H1 (cell line): ENCODE results near the gene ABI3BP. TPM values are rescaled to one million over a fixed set of nuclear protein-coding genes. Genes with fewer than 3 reads are reported as not detected.

Source experiments
- CBX5 ChIP-seq: fragments of 300-800, 300-1000 bp; sonication (generic); IDR thresholded peaks from 2 replicates; pipeline ENCODE4 v1.7.1; 2016; ENCODE audit warnings: antibody characterized with exemption, low read length, low read depth
- CHD1 ChIP-seq: IDR thresholded peaks from 2 replicates; pipeline ENCODE4 v1.6.1; 2012; ENCODE audit warnings: low read depth, low read length, improper control_type of control experiment
- EP300 ChIP-seq, 2 experiments: IDR thresholded peaks; 1 replicate in 1 of 2; 2 replicates in 1 of 2; pipeline ENCODE4 v1.6.1; 2011 to 2012; ENCODE audit warnings: low read depth in 2 of 2, low read length in 2 of 2, mild to moderate bottlenecking in 2 of 2, borderline replicate concordance in 1 of 2, inconsistent platforms in 1 of 2, moderate library complexity in 1 of 2
- KDM4A ChIP-seq: IDR thresholded peaks from one replicate; pipeline ENCODE4 v1.7.1; 2012; ENCODE audit warnings: low read depth, mild to moderate bottlenecking, moderate library complexity, low read length, inconsistent platforms; ENCODE audit not compliant: severe bottlenecking
- PHF8 ChIP-seq: fragments of 200-600 bp; sonication (generic); conservative IDR thresholded peaks from 2 replicates; pipeline ENCODE4 v1.7.1; 2012; ENCODE audit warnings: low read depth, mild to moderate bottlenecking, inconsistent platforms, low read length, moderate library complexity
- POU5F1 ChIP-seq: IDR thresholded peaks from 2 replicates; pipeline ENCODE4 v1.6.1; 2011; ENCODE audit warnings: low read depth, mild to moderate bottlenecking, low read length, moderate library complexity
- RBBP5 ChIP-seq: IDR thresholded peaks from 2 replicates; pipeline ENCODE4 v1.7.1; 2012; ENCODE audit warnings: low read depth, mild to moderate bottlenecking, inconsistent platforms, low read length, moderate library complexity, borderline replicate concordance
- TAF7 ChIP-seq: optimal IDR thresholded peaks from 2 replicates; pipeline ENCODE3; 2011; ENCODE audit warnings: low read depth, mild to moderate bottlenecking, inconsistent platforms, low read length, moderate library complexity, borderline replicate concordance
- polyA plus RNA-seq, 7 experiments: library from polyadenylated mRNA; depleted of rRNA in 3 of 7; stranded (reverse) in 5 of 7; unstranded in 2 of 7; fragments of >200 nt in 5 of 7; fragments of 200-250 nt in 2 of 7; gene quantifications; 1 replicate in 5 of 7; 2 replicates in 1 of 7; 4 replicates in 1 of 7; pipeline versions ENCODE4 v1.2.1 to v1.2.3, GENCODE V29; 2011 to 2013; ENCODE audit warnings: missing spikeins in 2 of 7, mixed read lengths in 2 of 7
- total RNA-seq: library from RNA; stranded (reverse); fragmentation: NEBNext Ultra II Directional; extraction: Animal tissue kit (Norgen Biotek cat#: 25700); gene quantifications from 2 replicates; pipeline ENCODE4 v1.2.1, GENCODE V29; 2021
- TF ChIP-seq, protein P1 (sequence below): fragments of 300-600 bp; sonication (generic); IDR thresholded peaks from 2 replicates; pipeline ENCODE4 v1.7.1; 2012; ENCODE audit warnings: low read length, moderate library complexity, mild to moderate bottlenecking, inconsistent platforms; ENCODE audit not compliant: insufficient replicate concordance

Gene ABI3BP
- total and polyA plus RNA-seq, 2 of the 8 experiments (the other 6 are each of a cell fraction or from before 2014, with no cell fraction given): 0.08 to 0.32 TPM

DNA sequence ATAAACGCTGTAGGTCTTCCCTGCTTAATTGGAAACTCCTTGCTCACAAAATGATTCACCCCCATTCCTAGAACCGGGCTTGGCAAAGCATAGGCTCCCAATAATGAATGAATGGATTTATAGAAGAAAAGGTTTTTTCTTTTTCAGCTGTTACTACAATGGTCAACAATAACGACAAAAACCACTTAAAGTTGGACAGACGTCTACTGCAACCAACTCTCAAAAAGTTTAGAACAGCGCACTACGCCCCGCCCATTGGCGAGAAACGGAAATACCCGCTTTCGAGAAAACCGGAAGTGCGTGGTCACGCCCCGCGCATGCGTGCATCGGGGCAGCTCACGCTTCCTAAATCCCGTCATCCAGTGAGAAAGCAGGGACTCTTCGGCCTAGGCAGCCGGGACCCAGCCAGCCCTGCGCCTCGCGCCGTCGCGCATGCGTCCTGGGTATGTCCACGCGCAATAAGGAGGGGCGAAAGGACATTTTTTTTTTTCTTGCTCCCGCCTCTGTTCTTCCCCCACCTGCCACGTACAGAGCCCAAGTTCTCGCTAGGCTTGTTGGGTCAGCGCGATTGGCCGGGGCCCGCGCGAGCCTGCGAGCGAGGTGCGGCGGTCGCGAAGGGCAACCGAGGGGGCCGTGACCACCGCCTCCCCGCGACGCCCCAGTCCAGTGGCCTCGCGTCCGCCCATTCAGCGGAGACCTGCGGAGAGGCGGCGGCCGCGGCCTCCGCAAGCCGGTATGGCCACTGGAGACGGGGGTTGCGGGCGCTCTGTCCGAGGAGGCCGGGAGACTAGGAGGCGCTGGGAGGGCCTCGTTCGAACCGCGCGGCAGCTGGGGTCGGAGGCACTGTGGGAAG, 284.0 kb downstream of the ABI3BP start, which contains the start of gene TFG (continued):
- TF ChIP-seq, protein P1, sequence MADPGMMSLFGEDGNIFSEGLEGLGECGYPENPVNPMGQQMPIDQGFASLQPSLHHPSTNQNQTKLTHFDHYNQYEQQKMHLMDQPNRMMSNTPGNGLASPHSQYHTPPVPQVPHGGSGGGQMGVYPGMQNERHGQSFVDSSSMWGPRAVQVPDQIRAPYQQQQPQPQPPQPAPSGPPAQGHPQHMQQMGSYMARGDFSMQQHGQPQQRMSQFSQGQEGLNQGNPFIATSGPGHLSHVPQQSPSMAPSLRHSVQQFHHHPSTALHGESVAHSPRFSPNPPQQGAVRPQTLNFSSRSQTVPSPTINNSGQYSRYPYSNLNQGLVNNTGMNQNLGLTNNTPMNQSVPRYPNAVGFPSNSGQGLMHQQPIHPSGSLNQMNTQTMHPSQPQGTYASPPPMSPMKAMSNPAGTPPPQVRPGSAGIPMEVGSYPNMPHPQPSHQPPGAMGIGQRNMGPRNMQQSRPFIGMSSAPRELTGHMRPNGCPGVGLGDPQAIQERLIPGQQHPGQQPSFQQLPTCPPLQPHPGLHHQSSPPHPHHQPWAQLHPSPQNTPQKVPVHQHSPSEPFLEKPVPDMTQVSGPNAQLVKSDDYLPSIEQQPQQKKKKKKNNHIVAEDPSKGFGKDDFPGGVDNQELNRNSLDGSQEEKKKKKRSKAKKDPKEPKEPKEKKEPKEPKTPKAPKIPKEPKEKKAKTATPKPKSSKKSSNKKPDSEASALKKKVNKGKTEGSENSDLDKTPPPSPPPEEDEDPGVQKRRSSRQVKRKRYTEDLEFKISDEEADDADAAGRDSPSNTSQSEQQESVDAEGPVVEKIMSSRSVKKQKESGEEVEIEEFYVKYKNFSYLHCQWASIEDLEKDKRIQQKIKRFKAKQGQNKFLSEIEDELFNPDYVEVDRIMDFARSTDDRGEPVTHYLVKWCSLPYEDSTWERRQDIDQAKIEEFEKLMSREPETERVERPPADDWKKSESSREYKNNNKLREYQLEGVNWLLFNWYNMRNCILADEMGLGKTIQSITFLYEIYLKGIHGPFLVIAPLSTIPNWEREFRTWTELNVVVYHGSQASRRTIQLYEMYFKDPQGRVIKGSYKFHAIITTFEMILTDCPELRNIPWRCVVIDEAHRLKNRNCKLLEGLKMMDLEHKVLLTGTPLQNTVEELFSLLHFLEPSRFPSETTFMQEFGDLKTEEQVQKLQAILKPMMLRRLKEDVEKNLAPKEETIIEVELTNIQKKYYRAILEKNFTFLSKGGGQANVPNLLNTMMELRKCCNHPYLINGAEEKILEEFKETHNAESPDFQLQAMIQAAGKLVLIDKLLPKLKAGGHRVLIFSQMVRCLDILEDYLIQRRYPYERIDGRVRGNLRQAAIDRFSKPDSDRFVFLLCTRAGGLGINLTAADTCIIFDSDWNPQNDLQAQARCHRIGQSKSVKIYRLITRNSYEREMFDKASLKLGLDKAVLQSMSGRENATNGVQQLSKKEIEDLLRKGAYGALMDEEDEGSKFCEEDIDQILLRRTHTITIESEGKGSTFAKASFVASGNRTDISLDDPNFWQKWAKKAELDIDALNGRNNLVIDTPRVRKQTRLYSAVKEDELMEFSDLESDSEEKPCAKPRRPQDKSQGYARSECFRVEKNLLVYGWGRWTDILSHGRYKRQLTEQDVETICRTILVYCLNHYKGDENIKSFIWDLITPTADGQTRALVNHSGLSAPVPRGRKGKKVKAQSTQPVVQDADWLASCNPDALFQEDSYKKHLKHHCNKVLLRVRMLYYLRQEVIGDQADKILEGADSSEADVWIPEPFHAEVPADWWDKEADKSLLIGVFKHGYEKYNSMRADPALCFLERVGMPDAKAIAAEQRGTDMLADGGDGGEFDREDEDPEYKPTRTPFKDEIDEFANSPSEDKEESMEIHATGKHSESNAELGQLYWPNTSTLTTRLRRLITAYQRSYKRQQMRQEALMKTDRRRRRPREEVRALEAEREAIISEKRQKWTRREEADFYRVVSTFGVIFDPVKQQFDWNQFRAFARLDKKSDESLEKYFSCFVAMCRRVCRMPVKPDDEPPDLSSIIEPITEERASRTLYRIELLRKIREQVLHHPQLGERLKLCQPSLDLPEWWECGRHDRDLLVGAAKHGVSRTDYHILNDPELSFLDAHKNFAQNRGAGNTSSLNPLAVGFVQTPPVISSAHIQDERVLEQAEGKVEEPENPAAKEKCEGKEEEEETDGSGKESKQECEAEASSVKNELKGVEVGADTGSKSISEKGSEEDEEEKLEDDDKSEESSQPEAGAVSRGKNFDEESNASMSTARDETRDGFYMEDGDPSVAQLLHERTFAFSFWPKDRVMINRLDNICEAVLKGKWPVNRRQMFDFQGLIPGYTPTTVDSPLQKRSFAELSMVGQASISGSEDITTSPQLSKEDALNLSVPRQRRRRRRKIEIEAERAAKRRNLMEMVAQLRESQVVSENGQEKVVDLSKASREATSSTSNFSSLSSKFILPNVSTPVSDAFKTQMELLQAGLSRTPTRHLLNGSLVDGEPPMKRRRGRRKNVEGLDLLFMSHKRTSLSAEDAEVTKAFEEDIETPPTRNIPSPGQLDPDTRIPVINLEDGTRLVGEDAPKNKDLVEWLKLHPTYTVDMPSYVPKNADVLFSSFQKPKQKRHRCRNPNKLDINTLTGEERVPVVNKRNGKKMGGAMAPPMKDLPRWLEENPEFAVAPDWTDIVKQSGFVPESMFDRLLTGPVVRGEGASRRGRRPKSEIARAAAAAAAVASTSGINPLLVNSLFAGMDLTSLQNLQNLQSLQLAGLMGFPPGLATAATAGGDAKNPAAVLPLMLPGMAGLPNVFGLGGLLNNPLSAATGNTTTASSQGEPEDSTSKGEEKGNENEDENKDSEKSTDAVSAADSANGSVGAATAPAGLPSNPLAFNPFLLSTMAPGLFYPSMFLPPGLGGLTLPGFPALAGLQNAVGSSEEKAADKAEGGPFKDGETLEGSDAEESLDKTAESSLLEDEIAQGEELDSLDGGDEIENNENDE: no peak
- peak; percentile 78; the same call in 1 of the 2 replicates for TF ChIP-seq RBBP5
- no peak for TF ChIP-seq CBX5
- TF ChIP-seq CHD1: no peak
- TF ChIP-seq TAF7: peak; percentile 87
- TF ChIP-seq KDM4A: peak; percentile 58
- no peak for TF ChIP-seq EP300 (IDR thresholded peaks at IDR 0.05; ENCODE audit: borderline replicate concordance in 1 of 2, low read depth in 2 of 2, low read length in 2 of 2)
- TF ChIP-seq POU5F1: no peak
- peak; percentile 95 for TF ChIP-seq PHF8
